Colonic mucosa (tissue), 4 donors: ENCODE results near the gene BCL7A. TPM values are rescaled to one million over a fixed set of nuclear protein-coding genes. Genes with fewer than 3 reads are reported as not detected.

Source experiments
- DNase-seq: peaks from one replicate; pipeline ENCODE4 v3.0.0-alpha.2; 2020
- H3K27ac ChIP-seq: fragments of 200-600 bp; one replicate; pipeline ENCODE4 v1.8.0; 2021
- H3K27me3 ChIP-seq: fragments of 200-600 bp; one replicate; pipeline ENCODE4 v1.8.0; 2021
- H3K36me3 ChIP-seq: fragments of 200-600 bp; one replicate; pipeline ENCODE4 v1.8.0; 2021
- H3K4me1 ChIP-seq: fragments of 200-600 bp; one replicate; pipeline ENCODE4 v1.8.0; 2021; ENCODE audit warnings: mild to moderate bottlenecking
- H3K4me3 ChIP-seq: fragments of 200-600 bp; one replicate; pipeline ENCODE4 v1.8.0; 2021
- H3K9ac ChIP-seq, 2 donors: one replicate each; pipeline ENCODE4 v1.7.0; 2013; ENCODE audit warnings: control low read depth in 2 of 2, low read depth in 2 of 2, low read length in 2 of 2
- H3K9me3 ChIP-seq: fragments of 200-600 bp; one replicate; pipeline ENCODE4 v1.8.0; 2021
- CTCF ChIP-seq: fragments of 200-600 bp; IDR thresholded peaks from one replicate; pipeline ENCODE4 v1.8.0; 2022; ENCODE audit warnings: antibody characterized with exemption, mild to moderate bottlenecking
- intact Hi-C: fragments of 100-400 bp; cut with DNase I; formaldehyde crosslinking; loops from one replicate; pipeline ENCODE4 v1.14.1; 2022
- total RNA-seq, 2 donors: library from RNA; stranded (reverse); fragmentation: NEBNext Ultra II Directional in 1 of 2; extraction: Animal tissue kit (Norgen Biotek cat#: 25700) in 1 of 2; gene quantifications; one replicate each; pipeline ENCODE4 v1.2.1, GENCODE V29; 2021
- donor health status: healthy.
- donor health status: DM: no; HTN: no; CAD: no.
- donor health status: DM: no; HTN: no; CAD: no.

BCL7A gene
- total RNA-seq, 2 donors from 2014 or later = 7.0 to 10.0 TPM

GRCh38 chr12:121989276-121990113 is 32.2 kb upstream of the BCL7A start:
- Histone ChIP-seq H3K27ac (no peak overlapping the region), H3K9me3 (no peaks in the 10 kb centered on the region), H3K4me1 (no peaks in the 10 kb centered on the region), H3K27me3 (no peaks in the 10 kb centered on the region), H3K9ac (no peak overlapping the region), H3K36me3 (no peaks in the 10 kb centered on the region), H3K4me3 (no peak overlapping the region)
- no peak for DNase-seq
- TF ChIP-seq CTCF = no peak
- intact Hi-C loops = no loop called here

- no peaks in the 10 kb centered on the region for H3K36me3 ChIP-seq
- no peaks in the 10 kb centered on the region for H3K27me3 ChIP-seq
- no peak for DNase-seq
- H3K4me1 ChIP-seq = no peaks in the 10 kb centered on the region
- H3K9ac ChIP-seq = no peak overlapping the region
- intact Hi-C loops = no loop called here
- H3K9me3 ChIP-seq = no peaks in the 10 kb centered on the region
- no peak for TF ChIP-seq CTCF
- no peak overlapping the region for H3K27ac ChIP-seq
- no peak overlapping the region for H3K4me3 ChIP-seq
Observed at GRCh38 chr12:121990114-121990647, 31.5 kb upstream of the BCL7A start.

GRCh38 chr12:121990692-121991603 is 30.7 kb upstream of the BCL7A start:
- Histone ChIP-seq H3K9me3 (no peaks in the 10 kb centered on the region), H3K27ac (no peak overlapping the region), H3K4me3 (no peak overlapping the region), H3K9ac (no peak overlapping the region), H3K27me3 (no peaks in the 10 kb centered on the region), H3K36me3 (no peaks in the 10 kb centered on the region), H3K4me1 (no peaks in the 10 kb centered on the region)
- no peak for TF ChIP-seq CTCF
- intact Hi-C loops = no loop called here
- no peak for DNase-seq

GRCh38 chr12:121992059-121992879 is 29.4 kb upstream of the BCL7A start:
- Histone ChIP-seq H3K36me3 (no peaks in the 10 kb centered on the region), H3K27ac (no peak overlapping the region), H3K9ac (no peak overlapping the region), H3K4me3 (no peak overlapping the region), H3K27me3 (no peaks in the 10 kb centered on the region), H3K4me1 (no peaks in the 10 kb centered on the region), H3K9me3 (no peaks in the 10 kb centered on the region)
- DNase-seq = no peak
- no peak for TF ChIP-seq CTCF
- intact Hi-C loops = no loop called here
